GM19025 (cell line): ENCODE data around the gene NANP.
"Not testable (repeated sequence)": the region's sequence is repeated elsewhere in the genome, so short reads cannot be mapped to it uniquely, and the experiment has no call there.

Experiments used
- ATAC-seq: cut with Tn5 transposase; IDR thresholded peaks from one replicate; pipeline ENCODE4 v1.9.1; 2021; ENCODE audit warnings: mild to moderate bottlenecking, low read depth, moderate library complexity; ENCODE audit not compliant: unreplicated experiment

Gene NANP

GRCh38 chr20:25608774-25609173, 15.0 kb downstream of the NANP start:
- no peak for ATAC-seq

- no peak for ATAC-seq
Observed at GRCh38 chr20:25606094-25606695, 17.6 kb downstream of the NANP start.

- ATAC-seq: no peak
Observed at GRCh38 chr20:25605148-25605547, 18.7 kb downstream of the NANP start.

DNA sequence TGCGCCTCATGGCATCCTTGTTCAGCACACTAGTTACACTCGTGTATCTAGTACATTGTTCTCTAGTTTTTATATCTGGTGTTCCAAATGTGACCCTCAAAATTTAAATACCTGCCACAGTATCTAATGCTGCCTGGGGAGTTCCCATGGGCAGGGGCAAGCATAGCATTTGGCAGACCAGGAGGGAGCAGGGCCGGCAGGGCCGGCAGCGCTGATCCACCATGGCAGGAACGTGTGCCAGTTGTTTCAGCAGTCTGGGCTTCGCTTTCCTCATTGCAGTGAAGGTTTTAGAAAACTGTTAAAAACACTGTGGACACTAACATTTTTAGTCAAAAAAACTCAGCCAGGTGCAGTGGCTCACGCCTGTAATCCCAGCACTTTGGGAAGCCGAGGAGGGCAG, 19.2 kb downstream of the NANP start:
- ATAC-seq: no peak

- ATAC-seq: not testable (repeated sequence)
Observed at GRCh38 chr20:25602914-25603309, 20.9 kb downstream of the NANP start.

- ATAC-seq: not testable (repeated sequence)
Observed at GRCh38 chr20:25602191-25602913, 21.5 kb downstream of the NANP start.

DNA sequence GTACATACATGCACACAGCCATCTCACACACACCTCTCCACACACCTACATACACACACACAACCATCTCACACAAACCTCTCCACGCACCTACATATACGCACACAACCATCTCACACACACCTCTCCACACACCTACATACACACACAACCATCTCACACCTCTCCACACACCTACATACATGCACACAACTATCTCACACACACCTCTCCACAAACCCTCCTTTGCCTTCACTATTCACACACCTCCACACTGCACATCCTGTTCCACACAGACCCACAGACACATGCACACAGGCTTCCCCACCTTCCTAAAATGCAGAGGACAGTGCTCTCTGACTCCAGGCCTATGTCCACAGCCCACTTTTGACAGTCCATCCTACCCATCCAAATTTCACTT, 22.2 kb downstream of the NANP start:
- ATAC-seq: no peak

DNA sequence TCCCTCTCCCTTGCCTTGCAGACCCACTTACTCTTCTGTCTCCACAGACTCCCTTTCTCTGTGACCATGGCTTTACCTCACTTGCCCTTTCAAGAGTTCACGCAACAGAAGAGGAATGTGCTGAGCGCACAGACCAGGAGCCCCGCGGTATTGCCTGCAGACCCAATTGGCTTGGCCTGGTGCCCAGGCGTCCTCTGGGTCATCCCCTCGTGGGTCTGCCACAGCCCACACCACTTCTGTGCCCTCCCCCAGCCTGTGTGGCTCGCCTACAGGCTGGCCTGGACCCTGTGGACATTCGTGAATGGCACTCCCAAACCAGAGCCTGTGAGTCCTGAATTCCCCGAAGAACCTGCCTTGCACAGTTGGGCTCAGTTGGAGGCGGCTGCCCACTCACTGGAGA, 23.2 kb downstream of the NANP start:
- no peak for ATAC-seq

- no peak for ATAC-seq
Observed at GRCh38 chr20:25592135-25592852, 31.5 kb downstream of the NANP start.

GRCh38 chr20:25590778-25591177, 33.0 kb downstream of the NANP start:
- not testable (repeated sequence) for ATAC-seq

GRCh38 chr20:25588491-25588890, 35.3 kb downstream of the NANP start:
- no peak for ATAC-seq

DNA sequence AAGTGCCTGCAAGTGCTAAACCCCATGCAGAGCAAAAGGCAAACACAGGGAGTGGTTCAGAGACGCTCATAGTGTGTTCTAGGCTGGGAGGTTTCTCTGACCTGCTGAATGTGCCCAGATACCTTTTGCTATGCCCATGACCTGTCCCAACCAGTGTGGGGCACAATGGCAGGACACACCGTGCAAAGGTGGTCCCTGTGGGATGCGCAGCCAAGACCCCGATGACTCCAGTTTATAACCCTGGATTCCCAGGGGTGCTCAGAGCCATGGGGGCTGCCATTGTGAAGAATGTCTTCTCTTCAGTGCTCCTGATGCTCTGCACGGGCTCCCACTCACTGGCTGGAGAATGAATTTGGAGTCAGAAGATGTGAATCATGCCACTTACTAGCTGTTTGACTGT, 36.3 kb downstream of the NANP start:
- no peak for ATAC-seq

- no peak for ATAC-seq
Observed at GRCh38 chr20:25586877-25587276, 36.9 kb downstream of the NANP start.

- ATAC-seq: no peak
Observed at GRCh38 chr20:25584905-25585704, 38.7 kb downstream of the NANP start, which contains the start of gene NINL. Gene NINL (minus strand): TSS chr20:25585531. CDS start chr20:25526587, 58,944 bp downstream.

- ATAC-seq: not testable (repeated sequence)
Observed at GRCh38 chr20:25583607-25584006, 40.2 kb downstream of the NANP start.

GRCh38 chr20:25580711-25581110, 43.1 kb downstream of the NANP start:
- ATAC-seq: no peak

GRCh38 chr20:25579081-25579770, 44.6 kb downstream of the NANP start:
- no peak for ATAC-seq

DNA sequence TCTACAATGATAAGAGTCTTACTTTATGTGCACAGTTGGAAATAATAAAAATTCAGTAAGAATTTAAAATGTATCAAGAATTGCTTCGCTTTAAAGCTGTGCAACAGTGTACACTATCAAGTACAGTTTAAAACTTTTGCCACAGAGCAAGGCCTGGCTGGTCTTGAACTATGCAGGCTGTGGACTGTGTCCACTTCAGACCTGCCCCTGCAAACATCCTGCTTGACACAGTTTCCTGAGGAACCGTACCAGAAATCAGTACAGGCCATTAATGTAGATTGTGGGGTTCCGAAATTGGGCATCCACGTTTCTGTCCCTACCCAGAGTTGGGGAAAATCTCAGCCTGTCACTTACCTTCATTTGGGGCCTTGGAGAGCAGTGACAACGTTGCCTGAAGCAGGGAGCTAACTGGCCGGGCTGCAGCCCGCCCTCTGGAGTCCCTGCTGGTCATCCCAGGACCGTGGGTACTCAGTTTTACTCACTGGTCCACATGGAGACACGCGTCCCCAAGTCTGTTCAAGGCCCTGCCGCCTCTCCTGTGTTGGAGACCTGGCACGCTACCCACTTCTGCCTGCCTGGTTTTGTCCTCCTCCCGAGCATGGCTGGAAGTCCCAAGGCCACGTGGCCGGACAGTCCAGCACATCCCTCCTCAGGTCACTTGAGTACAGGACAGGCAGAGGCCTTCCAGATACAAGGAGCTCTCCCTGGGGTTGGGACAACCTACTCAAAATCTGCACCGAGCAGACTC, 46.9 kb downstream of the NANP start:
- ATAC-seq: no peak

GRCh38 chr20:25574411-25574810, 49.4 kb downstream of the NANP start:
- no peak for ATAC-seq
